Sigmoid colon (tissue), 4 donors: ENCODE data around the gene CD276.

Experiments
- CTCF ChIP-seq, 4 experiments: fragments of 450-650 bp in 3 of 4; fragments of 200-600 bp in 1 of 4; IDR thresholded peaks; one replicate each; pipeline ENCODE4 v1.5.1; 2016 to 2019; ENCODE audit warnings: antibody characterized with exemption in 4 of 4, mild to moderate bottlenecking in 3 of 4, moderate library complexity in 2 of 4
- POLR2A ChIP-seq, 2 donors: fragments of 450-650 bp; IDR thresholded peaks; one replicate each; pipeline ENCODE4 v1.6.1; 2016; ENCODE audit warnings: antibody characterized with exemption in 2 of 2, mild to moderate bottlenecking in 2 of 2, moderate library complexity in 2 of 2
- POLR2AphosphoS5 ChIP-seq, 4 donors: sonication (generic); formaldehyde crosslinking; IDR thresholded peaks; one replicate each; pipeline ENCODE4 v1.6.1; 2017; ENCODE audit warnings: antibody characterized with exemption in 4 of 4

- TF ChIP-seq POLR2AphosphoS5 (IDR thresholded peaks at IDR 0.05) (no peak), POLR2A (IDR thresholded peaks at IDR 0.05) (no peak), CTCF (IDR thresholded peaks at IDR 0.05) (no peak)
These were observed 25.1 kb downstream of the CD276 start for GRCh38 chr15:73709241-73709640.
